HG03060 (cell line): Measurements from ENCODE around the gene SEC24C.
"Not testable (repeated sequence)": the region's sequence is repeated elsewhere in the genome, so short reads cannot be mapped to it uniquely, and the experiment has no call there.

Experiments used
- ATAC-seq: cut with Tn5 transposase; IDR thresholded peaks from one replicate; pipeline ENCODE4 v1.9.1; 2021; ENCODE audit warnings: low read depth, moderate number of reproducible peaks; ENCODE audit not compliant: unreplicated experiment

SEC24C gene

DNA sequence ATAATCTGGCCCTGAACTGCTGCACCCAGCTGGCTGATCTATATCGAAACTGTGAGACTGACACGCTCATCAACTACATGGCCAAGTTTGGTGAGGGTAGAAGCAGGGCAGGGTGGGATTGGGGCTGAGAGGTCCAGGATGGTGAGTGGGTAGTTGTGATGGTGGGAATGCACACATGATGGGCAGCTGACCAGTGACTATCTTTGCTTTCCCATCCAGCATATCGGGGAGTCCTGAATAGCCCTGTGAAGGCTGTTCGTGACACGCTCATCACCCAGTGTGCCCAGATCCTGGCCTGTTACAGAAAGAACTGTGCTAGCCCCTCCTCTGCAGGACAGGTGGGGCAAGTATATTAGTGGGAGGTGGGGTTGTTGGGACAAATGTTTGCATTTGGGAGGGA lies 25.2 kb downstream of the SEC24C start:
- no peak for ATAC-seq

DNA sequence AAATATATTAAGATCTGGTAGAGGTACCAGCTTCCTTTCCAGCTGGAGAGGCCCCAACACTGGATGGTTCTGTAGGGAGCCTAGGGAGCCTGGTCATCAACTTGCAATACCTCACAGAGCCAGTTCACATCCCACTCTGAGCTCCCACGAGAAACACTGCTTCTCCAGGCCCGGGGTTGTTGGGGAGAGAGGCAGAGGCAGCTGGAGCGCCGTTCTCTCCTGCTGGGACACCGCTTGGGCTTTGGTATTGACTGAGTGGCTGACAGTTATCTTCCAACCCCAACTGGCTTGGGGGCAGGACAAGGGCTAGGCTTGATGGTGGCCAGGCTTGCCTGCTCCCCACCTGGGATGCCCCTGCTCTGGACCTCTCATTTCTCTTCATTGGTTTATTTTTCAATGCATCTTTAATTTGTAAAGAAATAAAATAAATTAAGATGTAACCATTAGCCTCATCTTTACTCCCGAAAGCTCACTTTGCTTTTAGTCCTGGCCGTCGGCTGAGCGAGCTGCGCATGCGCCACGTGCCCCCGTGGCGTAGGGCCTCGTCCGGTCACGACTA lies 27.6 kb downstream of the SEC24C start:
- ATAC-seq, result peak; percentile 28

DNA sequence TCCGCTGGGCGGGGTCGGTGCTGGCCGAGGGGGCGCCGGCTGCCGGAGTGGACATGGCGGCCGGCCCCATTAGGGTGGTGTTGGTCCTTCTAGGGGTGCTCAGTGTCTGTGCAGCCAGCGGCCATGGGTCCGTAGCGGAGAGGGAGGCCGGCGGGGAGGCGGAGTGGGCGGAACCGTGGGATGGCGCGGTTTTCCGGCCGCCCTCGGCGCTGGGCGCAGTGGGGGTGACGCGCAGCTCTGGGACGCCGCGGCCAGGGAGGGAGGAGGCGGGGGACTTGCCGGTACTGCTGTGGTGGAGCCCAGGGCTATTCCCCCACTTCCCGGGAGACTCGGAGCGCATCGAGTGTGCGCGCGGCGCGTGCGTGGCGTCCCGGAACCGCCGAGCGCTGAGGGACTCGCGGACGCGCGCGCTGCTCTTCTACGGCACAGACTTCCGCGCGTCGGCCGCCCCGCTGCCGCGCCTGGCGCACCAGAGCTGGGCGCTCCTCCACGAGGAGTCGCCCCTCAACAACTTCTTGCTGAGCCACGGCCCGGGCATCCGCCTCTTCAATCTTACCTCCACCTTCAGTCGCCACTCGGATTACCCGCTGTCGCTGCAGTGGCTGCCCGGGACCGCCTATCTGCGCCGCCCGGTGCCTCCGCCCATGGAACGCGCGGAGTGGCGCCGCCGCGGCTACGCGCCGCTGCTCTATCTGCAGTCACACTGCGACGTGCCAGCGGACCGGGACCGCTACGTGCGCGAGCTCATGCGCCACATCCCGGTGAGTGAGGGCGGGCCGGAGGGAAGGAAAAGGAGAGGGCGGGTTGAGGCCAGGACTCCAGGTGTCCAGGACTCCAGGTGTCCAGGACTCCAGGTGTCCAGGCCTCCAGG lies 28.3 kb downstream of the SEC24C start:
- ATAC-seq, result peak; percentile 39

DNA sequence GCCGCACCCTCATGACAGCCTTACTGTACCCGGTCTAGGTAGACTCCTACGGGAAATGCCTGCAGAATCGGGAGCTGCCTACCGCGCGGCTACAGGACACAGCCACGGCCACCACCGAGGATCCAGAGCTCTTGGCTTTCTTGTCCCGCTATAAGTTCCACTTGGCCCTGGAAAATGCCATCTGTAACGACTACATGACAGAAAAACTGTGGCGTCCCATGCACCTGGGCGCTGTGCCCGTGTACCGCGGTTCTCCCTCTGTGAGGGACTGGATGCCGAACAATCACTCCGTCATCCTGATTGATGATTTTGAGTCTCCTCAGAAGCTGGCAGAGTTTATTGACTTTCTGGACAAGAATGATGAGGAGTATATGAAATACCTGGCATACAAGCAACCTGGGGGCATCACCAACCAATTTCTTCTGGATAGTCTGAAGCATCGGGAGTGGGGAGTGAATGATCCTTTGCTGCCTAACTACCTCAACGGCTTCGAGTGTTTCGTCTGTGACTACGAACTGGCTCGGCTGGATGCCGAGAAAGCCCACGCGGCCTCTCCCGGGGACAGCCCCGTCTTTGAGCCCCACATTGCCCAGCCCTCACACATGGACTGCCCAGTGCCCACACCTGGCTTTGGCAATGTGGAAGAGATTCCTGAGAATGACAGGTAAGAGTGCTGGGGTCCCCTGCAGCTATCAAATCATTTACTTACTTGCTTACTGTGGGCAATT lies 29.1 kb downstream of the SEC24C start:
- ATAC-seq, result no peak

DNA sequence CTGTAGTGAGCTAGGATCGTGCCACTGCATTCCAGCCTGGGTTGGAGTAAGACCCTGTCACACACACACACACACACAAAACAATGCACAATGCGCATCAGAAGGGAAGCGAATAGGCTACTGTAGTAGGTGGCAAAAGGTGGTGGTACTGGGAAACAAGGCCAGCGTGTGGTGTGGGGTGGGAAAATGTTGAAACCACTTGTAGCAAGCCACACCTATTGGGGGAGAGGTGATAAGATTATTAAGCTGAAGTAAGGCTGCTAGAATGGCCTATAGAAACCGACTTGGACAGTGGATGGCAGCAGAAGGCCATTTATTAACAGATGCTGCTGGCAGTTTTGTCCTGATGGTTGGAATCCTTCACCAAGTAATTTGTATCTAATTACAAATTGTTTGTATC lies 30.5 kb downstream of the SEC24C start:
- no peak for ATAC-seq

DNA sequence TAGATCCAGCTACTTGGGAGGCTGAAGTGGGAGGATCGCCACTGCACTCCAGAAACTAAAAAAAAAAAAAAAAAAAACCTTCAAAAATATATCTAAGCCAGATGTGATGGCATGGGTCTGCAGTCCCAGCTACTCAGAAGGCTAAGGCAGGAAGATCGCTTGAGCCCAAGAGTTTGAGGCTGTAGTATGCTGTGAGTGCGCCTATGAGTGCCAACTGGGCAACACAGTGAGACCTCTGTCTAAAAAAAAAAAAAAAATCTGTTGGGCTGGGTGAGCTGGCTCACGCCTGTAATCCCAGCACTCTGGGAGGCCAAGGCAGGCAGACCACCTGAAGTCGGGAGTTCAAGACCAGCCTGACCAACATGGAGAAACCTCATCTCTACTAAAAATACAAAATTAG lies 34.8 kb downstream of the SEC24C start:
- no peak for ATAC-seq

DNA sequence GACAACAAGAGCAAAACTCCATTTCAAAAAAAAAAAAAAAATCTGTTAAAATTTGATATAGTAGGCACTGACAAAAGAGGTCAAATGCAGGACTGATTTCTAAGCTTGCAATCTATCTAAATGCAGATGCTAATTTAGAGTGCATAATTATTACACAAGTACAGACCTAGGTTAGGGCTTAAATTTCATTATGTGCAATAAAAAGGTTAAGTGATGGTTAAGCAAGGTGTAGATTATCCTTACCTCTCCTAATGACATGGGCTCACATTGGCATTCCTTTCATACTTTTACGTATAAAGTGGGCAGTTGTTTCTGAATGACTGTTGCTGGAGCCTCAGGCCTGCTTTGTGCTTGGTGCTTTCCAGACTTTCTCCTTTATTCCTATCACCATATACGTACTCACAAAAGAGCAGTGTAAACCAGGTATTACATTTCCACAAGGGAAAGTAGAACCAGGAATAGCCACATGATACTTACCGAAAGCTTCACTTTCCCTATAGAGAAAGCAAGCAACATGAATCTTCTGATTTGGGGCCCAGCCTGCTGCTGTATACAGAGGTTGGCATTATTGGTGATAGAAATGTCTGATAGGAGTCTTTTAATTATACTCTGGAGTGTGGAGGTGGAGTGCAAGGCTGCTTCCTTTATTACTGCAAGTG lies 35.5 kb downstream of the SEC24C start:
- no peak for ATAC-seq

DNA sequence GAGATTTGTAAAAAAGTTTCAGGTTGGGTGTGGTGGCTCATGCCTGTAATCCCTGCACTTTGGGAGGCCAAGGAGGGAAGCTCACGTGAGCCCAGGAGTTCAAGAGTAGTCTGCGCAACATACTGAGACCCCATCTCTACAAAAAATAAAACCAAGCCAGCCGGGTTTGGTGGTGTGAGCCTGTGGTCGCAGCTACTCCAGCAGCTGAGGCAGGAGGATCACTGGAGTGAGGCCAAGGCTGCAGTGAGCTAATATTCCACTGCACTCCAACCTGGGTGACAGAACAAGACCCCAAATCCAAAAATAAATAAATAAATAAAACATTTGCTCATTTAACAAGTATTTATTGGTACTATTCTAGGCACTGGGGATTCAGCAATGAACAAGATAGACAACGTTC lies 36.1 kb downstream of the SEC24C start:
- no peak for ATAC-seq

DNA sequence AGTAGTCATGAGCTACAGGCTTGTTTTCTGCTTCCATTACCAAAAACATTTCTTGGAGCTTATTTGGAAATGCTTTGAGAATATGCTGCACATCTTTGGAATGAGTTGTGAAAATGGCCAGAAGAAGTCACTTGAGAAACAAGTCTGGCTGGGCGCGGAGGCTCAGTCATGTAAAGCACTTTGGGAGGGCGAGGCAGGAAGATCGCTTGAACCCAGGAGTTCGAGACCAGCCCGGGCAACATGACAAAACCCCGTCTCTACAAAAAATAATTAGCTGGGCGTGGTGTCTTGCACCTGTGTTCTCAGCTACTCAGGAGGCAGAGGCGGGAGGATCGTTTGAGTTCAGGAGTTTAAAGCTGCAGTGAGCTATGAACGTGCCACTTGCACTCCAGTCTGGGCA lies 36.8 kb downstream of the SEC24C start:
- no peak for ATAC-seq

DNA sequence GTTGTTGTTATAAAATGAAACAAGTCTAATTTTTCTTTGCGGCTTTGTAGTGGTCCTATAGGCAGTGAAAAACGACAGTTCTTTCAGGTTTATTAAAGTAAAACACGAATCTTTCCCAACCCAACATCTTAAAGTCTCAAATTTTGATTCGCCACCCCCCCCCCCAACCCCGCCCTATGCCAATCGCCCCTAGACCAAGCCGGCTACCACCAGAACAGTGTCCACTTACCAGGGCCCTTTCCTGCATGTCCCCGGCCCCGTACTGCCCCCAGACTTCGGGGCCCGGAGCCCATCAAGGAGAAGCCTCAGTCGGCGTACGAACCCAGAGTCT lies 37.3 kb downstream of the SEC24C start:
- no peak for ATAC-seq

DNA sequence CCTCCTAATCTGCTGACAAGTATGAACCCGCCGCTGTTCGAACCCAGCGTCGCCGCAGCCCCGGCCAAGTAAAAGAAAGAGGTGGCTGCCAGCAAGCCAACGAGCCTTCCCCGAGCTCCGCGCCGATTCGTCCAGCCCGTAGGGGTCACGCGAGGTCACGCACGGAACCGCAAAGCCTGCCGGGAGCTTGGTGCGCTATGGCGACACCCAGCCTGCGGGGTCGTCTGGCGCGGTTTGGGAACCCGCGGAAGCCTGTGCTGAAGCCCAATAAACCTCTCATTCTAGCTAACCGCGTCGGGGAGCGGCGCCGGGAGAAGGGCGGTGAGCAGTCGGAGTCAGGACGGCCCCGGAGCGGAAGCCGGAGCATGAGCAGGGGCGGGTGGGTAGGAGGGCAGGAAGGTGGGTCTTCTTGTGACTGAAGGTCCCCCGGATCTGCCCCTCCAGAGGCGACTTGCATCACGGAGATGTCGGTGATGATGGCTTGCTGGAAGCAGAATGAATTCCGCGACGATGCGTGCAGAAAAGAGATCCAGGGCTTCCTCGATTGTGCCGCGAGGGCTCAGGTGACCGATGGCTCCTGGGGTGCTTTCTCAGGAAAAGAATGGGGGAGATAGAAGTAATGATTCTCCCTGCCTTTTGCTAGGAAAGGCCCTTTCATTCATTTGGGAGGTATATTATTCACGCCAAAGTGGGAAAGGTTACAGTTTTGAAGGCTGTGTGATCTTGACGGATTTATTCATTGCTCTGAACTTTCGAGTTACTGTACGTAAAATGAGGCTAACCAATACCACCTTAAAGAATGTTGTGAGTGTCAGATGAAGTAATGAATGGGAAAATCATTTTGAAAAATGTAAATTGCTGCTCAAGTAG lies 37.9 kb downstream of the SEC24C start, which contains the start of gene CHCHD1:
TSS of gene CHCHD1 (plus strand) at position 170 of the 870 bp plus-strand sequence. CDS start at position 198, 28 bp downstream.
- ATAC-seq, result no peak

DNA sequence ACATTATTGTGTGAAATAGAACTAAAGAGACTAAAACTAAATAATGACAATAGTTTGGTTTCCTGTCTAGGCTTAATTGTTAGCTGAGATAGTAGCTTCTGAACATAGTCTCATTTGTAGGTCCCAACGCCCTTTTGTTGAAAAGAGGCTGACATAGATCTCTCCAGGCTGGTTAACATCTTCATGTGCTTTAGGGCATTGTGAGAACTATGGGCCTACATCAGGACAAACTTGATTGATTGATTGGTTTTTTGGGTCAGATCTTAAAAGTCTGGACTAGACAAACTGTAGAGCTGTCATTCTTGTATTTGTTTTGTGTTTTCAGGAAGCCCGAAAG lies 38.5 kb downstream of the SEC24C start:
- no peak for ATAC-seq

DNA sequence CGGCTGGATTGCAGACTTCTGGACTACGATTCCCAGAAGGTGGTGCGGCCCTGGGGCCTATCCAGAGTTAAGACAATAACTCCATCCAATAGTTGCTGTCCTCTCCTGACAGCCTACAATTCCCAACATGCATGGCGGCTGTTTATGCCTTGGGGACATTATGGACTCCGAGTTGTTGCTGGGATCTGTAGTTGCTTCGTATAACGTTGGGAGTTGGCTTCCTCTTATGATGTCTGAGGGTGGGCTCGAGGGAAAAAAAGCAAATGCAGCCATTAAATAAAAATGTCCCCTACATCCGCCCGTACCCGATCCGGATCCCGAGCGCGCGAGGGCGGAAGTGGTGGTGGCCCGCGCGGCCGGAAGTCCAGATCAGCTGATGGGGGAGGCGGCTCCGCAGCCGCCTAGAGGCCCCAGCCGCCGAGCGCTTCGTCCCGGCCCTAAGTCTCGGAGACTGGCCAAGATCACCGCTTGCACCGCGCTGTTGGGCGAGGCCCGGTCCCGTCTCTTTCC lies 41.1 kb downstream of the SEC24C start, which contains the start of gene ZSWIM8:
TSS of gene ZSWIM8 (plus strand) at position 396 of the 510 bp plus-strand sequence. CDS start 273 bp downstream, outside the sequence.
- ATAC-seq, result peak; percentile 82

DNA sequence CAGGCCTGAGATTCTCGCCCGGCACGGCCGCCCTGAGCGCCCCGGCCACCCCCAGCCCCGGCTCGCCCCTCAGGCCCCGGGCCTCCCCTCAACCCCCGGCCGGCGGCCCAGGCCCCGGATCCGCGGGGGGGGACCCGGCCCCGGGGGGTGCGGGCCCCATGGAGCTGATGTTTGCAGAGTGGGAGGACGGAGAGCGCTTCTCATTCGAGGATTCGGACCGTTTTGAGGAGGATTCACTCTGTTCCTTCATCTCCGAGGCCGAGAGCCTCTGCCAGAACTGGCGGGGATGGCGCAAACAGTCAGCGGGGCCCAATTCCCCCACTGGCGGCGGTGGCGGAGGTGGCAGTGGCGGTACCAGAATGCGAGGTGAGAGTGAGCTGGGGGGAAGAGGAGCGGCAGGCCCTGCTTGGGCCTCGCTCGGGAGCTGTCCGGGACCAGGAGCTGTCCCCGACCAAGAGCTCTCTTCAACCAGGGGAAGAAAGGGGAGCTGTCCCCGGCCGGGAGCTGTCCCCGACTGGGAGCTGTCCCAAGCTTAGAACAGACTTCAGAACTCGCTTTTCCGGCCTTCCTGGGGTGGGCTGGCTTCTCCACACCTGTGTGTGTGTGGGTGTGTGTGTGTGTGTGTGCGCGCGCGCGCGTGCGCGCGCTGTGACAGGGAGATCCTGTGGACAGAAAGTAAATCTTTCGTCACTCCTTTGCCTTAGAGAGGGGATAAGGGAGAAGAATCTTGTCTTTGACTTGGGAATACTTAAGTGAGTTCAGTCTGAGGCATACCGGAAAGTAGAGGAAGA lies 41.7 kb downstream of the SEC24C start:
- no peak for ATAC-seq

DNA sequence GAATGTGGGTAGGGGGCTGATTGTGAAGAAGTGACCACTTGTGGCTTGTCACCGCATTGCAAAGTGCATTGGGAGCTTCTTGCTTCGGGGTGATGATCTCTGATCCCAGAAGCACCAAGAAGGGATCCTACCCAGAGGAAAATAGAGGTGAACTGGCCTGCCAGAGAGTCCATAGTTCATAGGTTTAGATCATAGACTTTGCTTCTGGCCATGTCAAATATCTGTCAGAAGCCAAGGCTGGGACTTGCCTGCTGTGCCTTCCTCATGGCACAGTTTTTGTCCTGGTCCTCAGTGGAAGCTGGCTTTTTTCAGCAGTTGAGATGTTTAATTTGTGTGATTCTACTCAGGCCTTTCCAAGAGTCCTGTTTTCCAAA lies 42.3 kb downstream of the SEC24C start:
- no peak for ATAC-seq

DNA sequence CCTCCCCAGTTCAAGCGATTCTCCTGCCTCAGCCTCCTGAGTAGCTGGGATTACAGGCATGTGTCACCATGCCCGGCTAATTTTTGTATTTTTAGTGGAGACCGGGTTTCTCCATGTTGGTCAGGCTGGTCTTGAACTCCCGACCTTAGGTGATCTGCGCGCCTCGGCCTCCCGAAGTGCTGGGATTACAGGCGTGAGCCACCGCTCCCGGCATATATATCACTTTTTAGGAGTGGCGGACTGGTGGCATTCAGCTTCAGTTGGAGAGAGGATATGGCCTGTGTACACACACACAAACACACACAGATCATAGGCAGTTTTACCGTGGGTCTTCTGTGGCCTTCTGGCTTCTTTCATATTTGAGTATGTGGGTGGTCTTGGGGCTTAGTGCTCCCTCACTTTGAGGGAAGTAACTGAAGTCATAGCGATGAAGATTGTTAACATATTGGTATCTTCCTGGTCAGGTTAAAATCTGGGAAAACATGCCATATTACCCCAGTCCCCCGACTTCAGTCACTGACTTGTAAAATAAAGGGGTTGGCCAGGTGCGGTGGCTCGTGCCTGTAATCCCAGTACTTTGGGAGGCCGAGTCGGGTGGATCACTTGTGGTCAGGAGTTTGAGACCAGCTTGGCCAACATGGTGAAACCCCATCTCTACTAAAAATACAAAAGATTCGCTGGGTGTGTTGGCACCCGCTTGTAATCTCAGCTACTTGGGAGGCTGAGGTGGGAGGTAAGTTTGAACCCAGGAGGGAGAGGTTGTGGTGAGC lies 43.0 kb downstream of the SEC24C start:
- not testable (repeated sequence) for ATAC-seq

DNA sequence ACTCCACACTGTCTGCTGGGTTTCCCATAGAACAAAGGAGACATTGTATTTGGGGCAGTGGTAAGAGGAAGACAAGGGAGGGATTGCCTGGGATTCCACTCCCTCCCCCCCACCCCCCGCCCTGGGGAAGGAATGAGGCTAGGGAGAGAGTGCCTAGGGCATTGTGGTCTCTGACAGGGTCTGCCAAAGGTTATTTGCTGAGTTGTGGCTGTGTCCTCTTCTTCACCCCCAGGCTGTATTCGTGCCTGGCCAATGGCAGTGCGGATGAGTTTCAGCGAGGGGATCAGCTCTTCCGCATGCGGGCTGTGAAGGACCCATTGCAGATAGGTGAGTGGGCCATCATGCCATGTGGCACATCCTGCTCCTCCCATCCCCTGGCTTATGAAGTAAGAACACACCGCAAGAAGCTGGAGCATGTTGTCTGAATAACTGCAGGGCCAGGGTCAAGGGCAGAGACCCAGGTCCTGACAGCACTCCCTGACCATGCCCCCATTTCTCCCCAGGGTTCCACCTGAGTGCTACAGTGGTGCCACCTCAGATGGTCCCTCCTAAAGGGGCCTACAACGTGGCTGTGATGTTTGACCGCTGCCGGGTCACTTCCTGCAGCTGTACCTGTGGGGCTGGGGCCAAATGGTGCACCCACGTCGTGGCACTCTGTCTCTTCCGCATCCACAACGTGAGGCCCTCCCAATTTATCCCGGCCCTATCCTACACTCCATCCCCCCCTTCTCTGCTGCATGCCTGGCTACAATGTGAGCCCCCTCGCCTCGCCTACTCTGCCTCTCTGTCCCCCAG lies 44.9 kb downstream of the SEC24C start:
- no peak for ATAC-seq

DNA sequence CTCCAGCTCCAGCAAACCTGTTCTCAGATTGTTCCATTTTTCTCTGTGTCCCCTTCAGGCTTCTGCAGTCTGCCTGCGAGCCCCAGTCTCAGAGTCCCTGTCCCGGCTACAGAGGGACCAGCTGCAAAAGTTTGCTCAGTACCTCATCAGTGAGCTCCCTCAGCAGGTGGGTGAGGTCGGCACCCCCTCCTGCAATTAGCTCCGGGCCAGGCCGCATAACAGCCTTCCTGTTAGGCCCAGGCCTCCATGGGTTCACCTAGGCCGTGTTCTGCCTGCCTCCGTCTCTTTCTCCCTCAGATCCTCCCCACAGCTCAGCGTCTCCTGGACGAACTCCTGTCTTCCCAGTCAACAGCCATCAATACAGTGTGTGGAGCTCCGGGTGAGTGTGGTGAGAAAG lies 45.5 kb downstream of the SEC24C start:
- ATAC-seq, result no peak
